ENCODE data around the gene PI4K2B. TPM values are rescaled to one million over a fixed set of nuclear protein-coding genes. Genes with fewer than 3 reads are reported as not detected.

Gene PI4K2B
- total RNA-seq (2014; rRNA removed; shearing (Covaris generic)): 21.4 and 23.4 TPM in 2 replicates
- polyA plus RNA-seq (2016; fragmentation: Nextera tagmentation; extraction: Ambion mirVana): 5.1 and 6.7 TPM in 2 replicates
- long read RNA-seq, partial matches to known transcripts: 0 of 1 reads
- long read RNA-seq, other reads (novel, unspliced or antisense): 0 of 1 reads

GRCh38 chr4:25233737-25234389 lies at the start of gene PI4K2B:
Gene PI4K2B (plus strand): TSS chr4:25234033. CDS start chr4:25234164, 131 bp downstream.
- peaks cover 45% of the 10 kb centered on the region for H3K9me3 Mint-ChIP-seq
- Histone ChIP-seq H3K27ac (ENCODE audit: low read depth) (no peak within 1 kb of the TSS), H3F3A (replicated peaks; ENCODE audit: low read depth) (peaks cover 10% of the 10 kb centered on the region; the same call in 1 of the 2 replicates), H3K9me2 (ENCODE audit: insufficient read depth) (peaks cover 12% of the 10 kb centered on the region), H3K4me2 (peak within 1 kb of the TSS; percentile 99), H3K36me3 (ENCODE audit: insufficient read depth) (peaks cover 4% of the 10 kb centered on the region; the same call in 1 of the 2 replicates), H3K79me2 (replicated peaks; ENCODE audit: insufficient read depth) (peaks cover 40% of the 10 kb centered on the region), H3K4me1 (ENCODE audit: insufficient read depth) (peaks cover 10% of the 10 kb centered on the region; the same call in 1 of the 2 replicates), H3K4me3 (peak within 1 kb of the TSS; percentile 81), H3K27me3 (ENCODE audit: insufficient read depth) (peaks cover 22% of the 10 kb centered on the region), H2AFZ (peak within 1 kb of the TSS; percentile 93), H4K20me1 (replicated peaks; ENCODE audit: insufficient read depth) (peaks cover 7% of the 10 kb centered on the region; the same call in 1 of the 2 replicates)
- H3K36me3 Mint-ChIP-seq (ENCODE audit: low read depth): peaks cover 41% of the 10 kb centered on the region
- peak within 1 kb of the TSS; percentile 87 for H3K4me3 Mint-ChIP-seq
- DNase-seq (ENCODE audit: low spot score): peak; percentile 94
- no peak within 1 kb of the TSS for H3K27ac Mint-ChIP-seq
- peak; percentile 92 for ATAC-seq
- peaks cover 6% of the 10 kb centered on the region for H3K4me1 Mint-ChIP-seq
- peaks cover 15% of the 10 kb centered on the region for H3K27me3 Mint-ChIP-seq (ENCODE audit: insufficient read depth, low read depth, poor library complexity)
- TF ChIP-seq ZNF331 (CRISPR knock-in tag; IDR thresholded peaks at IDR 0.05; ENCODE audit: low read depth) (no peak), POLR2AphosphoS5 (IDR thresholded peaks at IDR 0.05; ENCODE audit: low read depth) (peak; percentile 88)
- TF ChIP-seq, protein P1, sequence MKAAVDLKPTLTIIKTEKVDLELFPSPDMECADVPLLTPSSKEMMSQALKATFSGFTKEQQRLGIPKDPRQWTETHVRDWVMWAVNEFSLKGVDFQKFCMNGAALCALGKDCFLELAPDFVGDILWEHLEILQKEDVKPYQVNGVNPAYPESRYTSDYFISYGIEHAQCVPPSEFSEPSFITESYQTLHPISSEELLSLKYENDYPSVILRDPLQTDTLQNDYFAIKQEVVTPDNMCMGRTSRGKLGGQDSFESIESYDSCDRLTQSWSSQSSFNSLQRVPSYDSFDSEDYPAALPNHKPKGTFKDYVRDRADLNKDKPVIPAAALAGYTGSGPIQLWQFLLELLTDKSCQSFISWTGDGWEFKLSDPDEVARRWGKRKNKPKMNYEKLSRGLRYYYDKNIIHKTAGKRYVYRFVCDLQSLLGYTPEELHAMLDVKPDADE (IDR thresholded peaks at IDR 0.05): no peak

DNA sequence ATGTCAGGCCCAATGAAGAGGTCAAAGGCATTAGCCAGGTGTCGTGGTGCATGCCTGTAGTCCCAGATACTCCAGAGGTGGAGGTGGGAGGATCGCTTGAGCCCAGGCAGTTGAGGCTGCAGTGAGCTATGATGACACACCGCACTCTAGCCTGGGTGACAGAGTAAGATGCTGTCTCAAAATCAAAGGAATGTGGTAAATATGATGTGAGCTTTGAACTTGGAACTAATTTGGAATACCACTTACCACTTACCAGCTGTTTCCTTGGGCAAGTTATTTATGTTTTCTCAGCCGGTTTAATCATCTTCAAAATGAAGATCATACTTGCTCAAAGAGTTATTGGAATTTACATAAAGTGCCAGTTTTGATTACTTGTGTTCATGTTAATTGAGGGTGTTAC lies 49.8 kb upstream of the PI4K2B start:
- no peak overlapping the region for H3K27ac Mint-ChIP-seq
- no peaks in the 10 kb centered on the region for H3K36me3 ChIP-seq (ENCODE audit: insufficient read depth)
- TF ChIP-seq NANOG (IDR thresholded peaks at IDR 0.05; ENCODE audit: borderline replicate concordance): no peak
- TF ChIP-seq, protein P1 (IDR thresholded peaks at IDR 0.05): no peak
- TF ChIP-seq EZH2 (IDR thresholded peaks at IDR 0.05; ENCODE audit: low read depth, unreplicated experiment): no peak
- TF ChIP-seq CREB1 (CRISPR knock-in tag; IDR thresholded peaks at IDR 0.05; ENCODE audit: low read depth): no peak
- TF ChIP-seq POLR2AphosphoS5 (IDR thresholded peaks at IDR 0.05; ENCODE audit: low read depth): no peak
- TF ChIP-seq JUNB (IDR thresholded peaks at IDR 0.05; ENCODE audit: unreplicated experiment): no peak
- TF ChIP-seq EZH2phosphoT487 (IDR thresholded peaks at IDR 0.05; ENCODE audit: unreplicated experiment): no peak
- no peak for TF ChIP-seq ZNF462 (CRISPR knock-in tag; IDR thresholded peaks at IDR 0.05)
- TF ChIP-seq ZNF331 (CRISPR knock-in tag; IDR thresholded peaks at IDR 0.05; ENCODE audit: low read depth): no peak

More for the DNA sequence above, 49.8 kb upstream of the PI4K2B start:
- no peaks in the 10 kb centered on the region for H3K36me3 Mint-ChIP-seq (ENCODE audit: low read depth)
- Histone ChIP-seq H3K4me1 (ENCODE audit: insufficient read depth) (no peaks in the 10 kb centered on the region), H3K4me2 (no peak overlapping the region), H4K20me1 (replicated peaks; ENCODE audit: insufficient read depth) (no peaks in the 10 kb centered on the region; the same call in 1 of the 2 replicates), H3F3A (replicated peaks; ENCODE audit: low read depth) (no peaks in the 10 kb centered on the region), H3K27me3 (ENCODE audit: insufficient read depth) (no peaks in the 10 kb centered on the region), H3K4me3 (no peak overlapping the region), H3K9me2 (ENCODE audit: insufficient read depth) (no peaks in the 10 kb centered on the region), H3K27ac (ENCODE audit: low read depth) (no peak overlapping the region), H3K79me2 (replicated peaks; ENCODE audit: insufficient read depth) (no peaks in the 10 kb centered on the region), H2AFZ (no peak overlapping the region)
- DNase-seq (ENCODE audit: low spot score): no peak
- H3K4me3 Mint-ChIP-seq: no peak overlapping the region
- no peaks in the 10 kb centered on the region for H3K9me3 Mint-ChIP-seq
- ATAC-seq: no peak
- H3K27me3 Mint-ChIP-seq (ENCODE audit: insufficient read depth, low read depth, poor library complexity): no peaks in the 10 kb centered on the region
- no peaks in the 10 kb centered on the region for H3K4me1 Mint-ChIP-seq
